Fibroblast of pulmonary artery (primary cell): Measurements from ENCODE around the gene RBFOX2.

Experiments
- DNase-seq: peaks from one replicate; pipeline ENCODE4 v3.0.0-alpha.2; 2010; ENCODE audit warnings: low read depth
- H3K4me3 ChIP-seq: replicated peaks from 2 replicates; pipeline ENCODE4 v1.5.1; 2011; ENCODE audit warnings: low read depth, mild to moderate bottlenecking, control low read depth, low read length, moderate library complexity
- TF ChIP-seq, protein P1 (sequence below): IDR thresholded peaks from 2 replicates; pipeline ENCODE4 v1.5.1; 2011; ENCODE audit warnings: mild to moderate bottlenecking, control low read depth, low read length, inconsistent platforms; ENCODE audit errors: missing control alignments

Gene RBFOX2

DNA sequence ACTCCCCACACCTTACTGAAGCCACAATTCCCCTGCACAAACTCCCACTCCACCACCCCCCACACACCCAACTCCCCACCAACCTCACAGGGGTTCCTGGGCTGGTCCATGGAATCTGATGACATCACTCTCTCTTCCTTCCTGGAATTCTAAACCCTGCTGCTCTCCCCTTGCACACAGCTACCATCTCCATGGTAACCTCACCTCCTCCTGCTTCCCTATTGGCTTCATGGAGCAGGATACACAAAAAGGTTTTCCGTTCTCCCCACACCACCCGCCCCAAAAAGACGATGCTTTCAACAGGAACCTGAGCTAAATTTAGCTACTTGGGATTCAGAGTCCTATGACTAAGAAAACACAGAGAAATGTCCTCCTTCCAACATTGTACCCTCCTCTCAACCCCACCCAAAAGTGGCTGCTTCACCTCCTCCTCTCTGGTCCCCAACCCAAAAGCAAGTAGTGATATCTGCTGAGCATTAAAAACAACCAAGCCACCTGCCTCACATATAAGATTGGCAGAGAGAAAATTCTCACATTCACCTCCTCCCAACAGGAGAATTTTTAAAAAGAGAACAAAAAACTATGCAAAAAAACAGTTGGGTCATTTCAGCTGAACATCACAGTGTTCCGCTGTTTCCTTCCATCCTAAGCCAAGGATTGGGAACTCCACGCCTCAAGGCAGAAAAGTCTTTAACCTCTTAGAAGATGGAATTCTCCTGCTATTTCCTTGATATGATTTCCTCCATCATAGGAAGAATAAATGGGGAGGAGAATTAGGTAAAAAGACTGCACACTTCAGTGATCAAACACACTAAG, 66.9 kb downstream of the RBFOX2 start:
- DNase-seq = peak; percentile 92

GRCh38 chr22:35960854-35961253, 67.8 kb downstream of the RBFOX2 start:
- no peak overlapping the region for H3K4me3 ChIP-seq
- DNase-seq = peak; percentile 20
- TF ChIP-seq, protein P1, sequence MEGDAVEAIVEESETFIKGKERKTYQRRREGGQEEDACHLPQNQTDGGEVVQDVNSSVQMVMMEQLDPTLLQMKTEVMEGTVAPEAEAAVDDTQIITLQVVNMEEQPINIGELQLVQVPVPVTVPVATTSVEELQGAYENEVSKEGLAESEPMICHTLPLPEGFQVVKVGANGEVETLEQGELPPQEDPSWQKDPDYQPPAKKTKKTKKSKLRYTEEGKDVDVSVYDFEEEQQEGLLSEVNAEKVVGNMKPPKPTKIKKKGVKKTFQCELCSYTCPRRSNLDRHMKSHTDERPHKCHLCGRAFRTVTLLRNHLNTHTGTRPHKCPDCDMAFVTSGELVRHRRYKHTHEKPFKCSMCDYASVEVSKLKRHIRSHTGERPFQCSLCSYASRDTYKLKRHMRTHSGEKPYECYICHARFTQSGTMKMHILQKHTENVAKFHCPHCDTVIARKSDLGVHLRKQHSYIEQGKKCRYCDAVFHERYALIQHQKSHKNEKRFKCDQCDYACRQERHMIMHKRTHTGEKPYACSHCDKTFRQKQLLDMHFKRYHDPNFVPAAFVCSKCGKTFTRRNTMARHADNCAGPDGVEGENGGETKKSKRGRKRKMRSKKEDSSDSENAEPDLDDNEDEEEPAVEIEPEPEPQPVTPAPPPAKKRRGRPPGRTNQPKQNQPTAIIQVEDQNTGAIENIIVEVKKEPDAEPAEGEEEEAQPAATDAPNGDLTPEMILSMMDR = no peak

More for the DNA sequence above, 66.9 kb downstream of the RBFOX2 start:
- TF ChIP-seq, protein P1 = no peak
- peak overlapping the region; percentile 4 for H3K4me3 ChIP-seq

DNA sequence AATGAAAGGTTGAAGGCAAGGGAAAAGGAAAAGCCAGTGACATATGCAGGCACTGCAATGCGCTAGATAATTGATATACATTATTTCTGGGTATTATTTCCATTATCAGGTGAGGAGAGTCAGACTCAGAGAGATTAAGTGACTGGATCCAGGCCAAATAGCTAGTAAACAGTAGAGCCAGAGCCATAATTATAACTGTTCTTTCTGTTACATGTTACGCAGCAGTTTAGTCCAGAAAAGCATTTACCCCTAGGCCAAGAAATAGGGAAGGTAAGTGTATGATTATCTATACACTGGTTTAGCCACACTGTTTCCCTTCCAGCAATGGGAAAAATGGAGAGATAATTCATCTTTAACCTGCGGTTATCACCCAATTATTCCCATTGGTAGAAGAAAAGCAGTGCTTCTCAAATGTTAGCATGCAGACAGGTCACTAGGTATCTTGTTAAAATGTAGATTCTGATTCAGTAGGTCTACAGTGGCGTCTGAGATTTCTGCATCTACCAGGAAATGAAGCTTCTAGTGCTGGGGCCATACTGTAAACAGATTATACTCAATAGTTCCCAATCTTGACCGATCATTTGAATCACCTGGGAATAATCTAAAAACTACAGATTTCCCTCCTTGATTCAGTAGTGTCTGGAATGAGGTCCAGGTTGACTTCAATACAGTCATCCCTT, 69.4 kb downstream of the RBFOX2 start:
- no peak for DNase-seq
- TF ChIP-seq, protein P1 = no peak
- H3K4me3 ChIP-seq = no peak overlapping the region

DNA sequence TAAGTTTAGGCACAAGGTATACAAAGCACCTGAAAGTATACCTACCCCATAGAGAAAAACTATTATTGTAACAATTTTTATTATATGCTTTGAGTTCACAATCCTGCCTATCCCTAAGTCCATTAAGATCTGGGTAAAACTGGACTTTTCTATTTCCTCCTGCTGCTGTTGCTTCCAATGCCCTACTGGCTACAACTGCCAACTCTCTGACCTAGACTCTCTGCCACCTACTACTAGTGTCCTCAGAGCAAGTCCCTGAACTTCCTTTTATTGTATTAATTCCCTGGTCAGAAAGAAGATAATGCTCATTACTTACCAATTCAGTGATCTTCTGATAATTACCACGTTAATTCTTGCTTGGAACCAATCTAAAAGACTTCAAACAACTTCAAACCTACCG, 70.3 kb downstream of the RBFOX2 start:
- no peak for DNase-seq
- no peak overlapping the region for H3K4me3 ChIP-seq
- TF ChIP-seq, protein P1 = no peak

DNA sequence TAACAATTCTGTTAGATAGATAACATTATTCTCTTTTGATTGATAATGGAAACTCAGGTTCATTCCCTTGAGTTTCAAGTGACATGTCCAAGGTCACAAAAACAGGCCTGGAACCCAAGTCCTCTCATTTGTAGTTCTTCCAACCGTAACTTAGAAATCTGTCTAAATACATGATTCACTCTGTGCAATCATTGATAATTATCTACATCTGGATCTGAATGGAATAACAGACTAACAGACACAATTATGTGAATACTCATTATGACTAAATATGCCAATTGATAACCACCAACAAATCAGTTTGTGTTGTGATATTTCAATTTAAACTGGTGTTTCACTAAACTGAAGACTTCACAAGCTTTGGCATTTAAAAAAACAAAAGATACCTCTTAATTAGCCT, 71.0 kb downstream of the RBFOX2 start:
- TF ChIP-seq, protein P1 = no peak
- no peak overlapping the region for H3K4me3 ChIP-seq
- no peak for DNase-seq

DNA sequence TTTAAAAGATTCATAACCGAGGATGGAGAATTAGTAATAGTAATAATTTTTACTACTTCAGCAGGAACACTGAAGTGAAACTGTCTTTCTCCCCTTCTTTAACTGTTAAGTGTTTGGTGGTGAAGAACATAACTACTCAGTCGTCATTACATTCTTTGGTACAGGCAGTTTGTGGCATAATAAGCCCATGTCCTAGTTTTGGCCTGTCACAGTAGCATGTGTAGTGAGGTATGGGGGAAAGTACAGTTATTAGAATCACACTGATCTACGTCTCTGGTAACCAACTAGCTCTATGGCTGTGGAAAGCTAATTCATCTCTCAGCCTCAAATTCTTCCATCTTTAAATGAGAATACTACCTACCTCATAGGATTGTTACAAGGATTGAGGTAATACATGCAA, 71.8 kb downstream of the RBFOX2 start:
- no peak overlapping the region for H3K4me3 ChIP-seq
- TF ChIP-seq, protein P1 = no peak
- DNase-seq = no peak
